ENCODE data around the gene AHSG.
"Not testable (repeated sequence)": the region's sequence is repeated elsewhere in the genome, so short reads cannot be mapped to it uniquely, and the experiment has no call there.

Gene AHSG, protein sequence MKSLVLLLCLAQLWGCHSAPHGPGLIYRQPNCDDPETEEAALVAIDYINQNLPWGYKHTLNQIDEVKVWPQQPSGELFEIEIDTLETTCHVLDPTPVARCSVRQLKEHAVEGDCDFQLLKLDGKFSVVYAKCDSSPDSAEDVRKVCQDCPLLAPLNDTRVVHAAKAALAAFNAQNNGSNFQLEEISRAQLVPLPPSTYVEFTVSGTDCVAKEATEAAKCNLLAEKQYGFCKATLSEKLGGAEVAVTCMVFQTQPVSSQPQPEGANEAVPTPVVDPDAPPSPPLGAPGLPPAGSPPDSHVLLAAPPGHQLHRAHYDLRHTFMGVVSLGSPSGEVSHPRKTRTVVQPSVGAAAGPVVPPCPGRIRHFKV

DNA sequence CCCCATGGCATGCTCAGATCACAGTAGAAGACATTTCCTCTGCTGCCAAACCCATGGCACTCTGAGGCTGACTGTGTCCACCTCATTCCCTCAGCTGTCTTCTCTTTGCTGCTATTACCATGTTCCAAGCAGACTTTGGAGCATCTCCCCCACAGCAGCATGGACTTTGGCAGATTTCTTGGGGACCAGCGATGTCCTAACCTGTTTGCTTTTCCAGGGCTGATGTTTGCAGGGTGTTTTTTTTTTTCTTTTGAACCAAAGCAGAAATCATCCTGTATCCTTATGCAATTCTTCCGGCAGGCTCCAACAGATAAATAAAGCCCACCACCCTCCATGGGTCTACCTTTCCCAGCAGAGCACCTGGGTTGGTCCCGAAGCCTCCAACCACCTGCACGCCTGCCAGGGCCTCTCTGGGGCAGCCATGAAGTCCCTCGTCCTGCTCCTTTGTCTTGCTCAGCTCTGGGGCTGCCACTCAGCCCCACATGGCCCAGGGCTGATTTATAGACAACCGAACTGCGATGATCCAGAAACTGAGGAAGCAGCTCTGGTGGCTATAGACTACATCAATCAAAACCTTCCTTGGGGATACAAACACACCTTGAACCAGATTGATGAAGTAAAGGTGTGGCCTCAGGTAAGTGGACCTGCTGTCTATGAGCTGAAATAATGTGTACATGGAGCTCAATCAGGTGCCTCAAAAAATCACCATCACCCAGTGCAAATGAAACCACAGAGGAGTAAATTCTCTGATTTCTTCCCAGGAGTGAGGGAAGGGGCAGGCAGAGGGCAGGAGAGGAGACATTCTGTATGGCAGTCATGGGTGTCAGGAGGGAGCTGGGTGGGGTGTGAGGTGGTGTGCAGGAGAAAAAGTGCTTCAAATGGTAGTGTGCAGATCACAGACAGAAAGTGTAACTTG, at the start of gene AHSG:
Gene AHSG (plus strand): TSS at position 340 of the 916 bp plus-strand sequence. CDS start 82 bp downstream, at position 422.
- no peak within 1 kb of the TSS for H3K4me3 ChIP-seq
- TF ChIP-seq, protein P1, sequence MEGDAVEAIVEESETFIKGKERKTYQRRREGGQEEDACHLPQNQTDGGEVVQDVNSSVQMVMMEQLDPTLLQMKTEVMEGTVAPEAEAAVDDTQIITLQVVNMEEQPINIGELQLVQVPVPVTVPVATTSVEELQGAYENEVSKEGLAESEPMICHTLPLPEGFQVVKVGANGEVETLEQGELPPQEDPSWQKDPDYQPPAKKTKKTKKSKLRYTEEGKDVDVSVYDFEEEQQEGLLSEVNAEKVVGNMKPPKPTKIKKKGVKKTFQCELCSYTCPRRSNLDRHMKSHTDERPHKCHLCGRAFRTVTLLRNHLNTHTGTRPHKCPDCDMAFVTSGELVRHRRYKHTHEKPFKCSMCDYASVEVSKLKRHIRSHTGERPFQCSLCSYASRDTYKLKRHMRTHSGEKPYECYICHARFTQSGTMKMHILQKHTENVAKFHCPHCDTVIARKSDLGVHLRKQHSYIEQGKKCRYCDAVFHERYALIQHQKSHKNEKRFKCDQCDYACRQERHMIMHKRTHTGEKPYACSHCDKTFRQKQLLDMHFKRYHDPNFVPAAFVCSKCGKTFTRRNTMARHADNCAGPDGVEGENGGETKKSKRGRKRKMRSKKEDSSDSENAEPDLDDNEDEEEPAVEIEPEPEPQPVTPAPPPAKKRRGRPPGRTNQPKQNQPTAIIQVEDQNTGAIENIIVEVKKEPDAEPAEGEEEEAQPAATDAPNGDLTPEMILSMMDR (IDR thresholded peaks at IDR 0.05): no peak
- H3K27ac ChIP-seq: no peak within 1 kb of the TSS
- no peak for DNase-seq (ENCODE audit: low spot score)

DNA sequence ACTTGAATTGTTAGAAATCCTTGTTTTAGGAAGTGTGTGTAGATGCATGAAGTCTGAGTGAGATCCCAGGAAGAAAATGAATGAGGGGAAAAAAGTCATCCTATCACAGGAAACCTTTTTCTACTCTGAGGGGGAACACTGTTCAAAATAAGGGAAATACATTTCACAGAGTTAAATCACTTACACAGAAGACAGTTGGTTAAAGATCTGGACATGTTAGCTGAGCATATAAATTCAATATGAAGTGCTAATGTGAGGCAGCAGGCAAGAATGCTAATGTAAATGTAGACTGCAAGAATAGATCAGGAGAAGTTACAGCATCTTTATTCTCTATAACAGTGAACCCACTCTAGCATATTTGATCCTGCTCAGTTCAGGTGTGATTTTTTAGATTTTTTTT, 48.3 kb upstream of the AHSG start:
- DNase-seq (ENCODE audit: low spot score): no peak
- TF ChIP-seq, protein P1 (IDR thresholded peaks at IDR 0.05): no peak
- Histone ChIP-seq H3K27ac (no peak overlapping the region), H3K4me3 (no peak overlapping the region)

DNA sequence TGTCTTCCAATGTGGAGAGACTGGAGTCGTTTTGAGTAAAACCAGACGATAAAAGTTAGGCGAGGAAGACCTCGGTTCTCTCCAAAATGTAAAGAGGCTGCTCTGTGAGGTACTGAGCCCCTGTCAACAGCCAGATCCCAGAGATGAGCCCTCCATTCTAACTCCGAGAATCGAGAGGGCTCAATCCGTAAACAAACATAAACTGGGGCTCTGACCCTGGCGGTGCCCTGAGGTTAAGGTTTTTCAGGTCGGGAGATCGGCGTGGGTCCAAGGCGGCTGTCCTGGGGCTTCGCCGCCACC, 46.1 kb upstream of the AHSG start:
- TF ChIP-seq, protein P1 (IDR thresholded peaks at IDR 0.05): no peak
- DNase-seq (ENCODE audit: low spot score): no peak
- Histone ChIP-seq H3K27ac (peak overlapping the region; percentile 73 to 91), H3K4me3 (peak overlapping the region; percentile 96)

DNA sequence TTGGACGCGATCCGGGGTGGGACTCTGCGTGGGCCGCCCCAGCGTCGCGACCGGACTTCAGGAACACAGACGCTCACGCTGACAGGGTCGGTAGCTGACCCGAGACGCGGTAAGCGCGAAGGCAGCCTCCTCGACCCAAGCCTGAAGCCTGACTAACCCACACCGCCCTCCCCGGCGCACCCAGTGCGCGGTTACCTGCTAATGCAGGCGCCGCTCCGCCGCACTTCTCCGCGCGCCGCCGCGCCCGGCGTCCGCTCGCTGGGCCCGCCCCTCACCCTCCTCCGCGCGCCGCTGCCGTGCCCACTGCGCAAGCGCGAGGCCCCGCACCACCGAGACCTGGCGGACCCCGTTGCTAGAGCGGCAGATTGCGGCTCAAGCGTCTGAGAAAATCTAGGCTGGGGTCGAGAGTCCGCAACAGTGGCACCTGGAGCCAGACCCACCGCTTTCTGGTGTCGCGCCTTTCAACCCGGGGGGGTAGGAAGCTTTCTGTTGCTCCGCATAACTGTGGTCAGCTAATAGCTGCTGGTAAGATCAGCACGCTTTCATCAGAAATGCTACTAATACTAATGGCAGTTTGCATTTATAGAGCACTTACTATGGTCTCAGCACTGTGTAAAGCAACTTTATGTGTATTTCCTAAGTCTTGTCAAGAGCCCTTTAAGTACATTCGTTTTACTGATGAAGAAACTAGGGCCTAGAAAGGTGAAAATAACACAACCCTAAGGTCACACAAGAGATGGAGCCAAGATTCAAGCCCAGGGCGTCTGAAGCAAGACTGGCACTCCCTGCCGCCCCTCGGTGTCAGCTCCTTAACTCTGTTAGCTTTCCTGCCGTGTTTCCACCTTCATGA, 45.6 kb upstream of the AHSG start, which contains the start of gene TBCCD1:
Gene TBCCD1 (minus strand): TSS at position 268 of the 850 bp plus-strand sequence. CDS start 3,010 bp downstream, outside the sequence.
- peak; percentile 93 for DNase-seq (ENCODE audit: low spot score)
- peak within 1 kb of the TSS; percentile 96 for H3K4me3 ChIP-seq
- H3K27ac ChIP-seq: peak within 1 kb of the TSS; percentile 73 to 91
- TF ChIP-seq, protein P1 (IDR thresholded peaks at IDR 0.05): no peak

DNA sequence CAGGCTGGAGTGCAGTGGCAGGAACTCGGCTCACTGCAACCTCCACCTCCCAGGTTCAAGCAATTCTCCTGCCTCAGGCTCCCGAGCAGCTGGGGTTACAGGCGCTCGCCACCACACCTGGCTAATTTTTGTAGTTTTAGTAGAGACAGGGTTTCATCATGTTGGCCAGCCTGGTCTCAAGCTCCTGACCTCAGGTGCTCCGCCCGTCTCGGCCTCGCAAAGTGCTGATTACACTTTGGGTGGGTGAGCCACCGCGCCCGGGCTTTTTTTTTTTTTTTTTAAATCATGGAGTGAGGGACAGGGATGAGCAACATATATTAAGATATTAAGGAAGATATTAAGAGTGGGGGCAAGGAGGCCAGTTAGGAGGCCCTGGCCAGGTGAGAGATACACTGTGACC, 43.5 kb upstream of the AHSG start:
- not testable (repeated sequence) for H3K27ac ChIP-seq; DNase-seq (ENCODE audit: low spot score); H3K4me3 ChIP-seq

DNA sequence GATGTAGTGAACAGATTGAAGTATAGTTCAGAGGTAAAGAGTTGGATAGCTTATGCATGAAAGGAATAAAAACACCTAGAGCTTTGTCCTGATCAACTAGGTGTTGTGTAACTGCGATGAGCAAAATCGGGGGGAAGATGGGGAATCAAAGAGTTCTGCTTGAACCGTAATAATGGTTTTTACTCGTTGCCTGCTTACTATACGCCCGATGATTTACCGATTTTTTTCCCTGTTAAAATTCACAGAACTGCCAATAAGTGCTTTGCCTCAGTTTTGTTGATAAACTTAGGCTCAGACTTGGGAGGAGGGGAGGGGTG, 43.1 kb upstream of the AHSG start:
- Histone ChIP-seq H3K4me3 (peak overlapping the region; percentile 69), H3K27ac (peak overlapping the region; percentile 35 to 44)
- DNase-seq (ENCODE audit: low spot score): no peak

More for the DNA sequence above, 43.1 kb upstream of the AHSG start:
- TF ChIP-seq, protein P1 (IDR thresholded peaks at IDR 0.05): no peak

Measured in coronary artery (tissue), 2 donors.